ENCODE results near the gene CALR.

GRCh38 chr19:12890787-12891552 is 47.4 kb upstream of the CALR start, which contains the start of gene GCDH:
- TF ChIP-seq CTCF (IDR thresholded peaks at IDR 0.05; ENCODE audit: insufficient read depth, low read depth, low read length) (no peak), EZH2 (IDR thresholded peaks at IDR 0.05; ENCODE audit: insufficient read depth, low read length) (no peak)

Measured in astrocyte (in vitro differentiated cells and primary cell).